Mesenchymal stem cell (in vitro differentiated cells and primary cell): Measurements from ENCODE around the gene CLDN6.
A peak's percentile ranks its signal among the peaks of the same experiment; 100 is the strongest.

Source experiments
- DNase-seq: peaks from one replicate; pipeline ENCODE4 v3.0.0-alpha.2; 2013
- H2AFZ ChIP-seq: one replicate; pipeline ENCODE4 v1.6.1; 2013; ENCODE audit warnings: low read depth, mild to moderate bottlenecking, control low read depth, inconsistent platforms, low read length, moderate library complexity
- H2AK5ac ChIP-seq: 2 replicates; pipeline ENCODE4 v1.6.1; 2013; ENCODE audit warnings: low read length, moderate library complexity, mild to moderate bottlenecking, inconsistent platforms; ENCODE audit not compliant: severe bottlenecking
- H2BK120ac ChIP-seq: one replicate; pipeline ENCODE4 v1.6.1; 2013; ENCODE audit warnings: low read depth, mild to moderate bottlenecking, inconsistent platforms, low read length, moderate library complexity
- H2BK12ac ChIP-seq, 2 experiments: one replicate each; pipeline ENCODE4 v1.6.1; 2013; ENCODE audit warnings: inconsistent platforms in 2 of 2, low read length in 2 of 2, mild to moderate bottlenecking in 2 of 2, moderate library complexity in 2 of 2, control low read depth in 1 of 2
- H2BK15ac ChIP-seq: one replicate; pipeline ENCODE4 v1.6.1; 2013; ENCODE audit warnings: mild to moderate bottlenecking, low read depth, inconsistent platforms; ENCODE audit not compliant: poor library complexity, severe bottlenecking
- H2BK5ac ChIP-seq: 2 replicates; pipeline ENCODE4 v1.6.1; 2013; ENCODE audit warnings: low read depth, mild to moderate bottlenecking, low read length, control low read depth, inconsistent platforms; ENCODE audit not compliant: poor library complexity, severe bottlenecking
- H3K14ac ChIP-seq, 2 experiments: one replicate each; pipeline ENCODE4 v1.6.1; 2013; ENCODE audit warnings: inconsistent platforms in 2 of 2, low read length in 2 of 2, control low read depth in 1 of 2, mild to moderate bottlenecking in 1 of 2, moderate library complexity in 1 of 2
- H3K18ac ChIP-seq, 2 experiments: one replicate each; pipeline ENCODE4 v1.6.1; 2013; ENCODE audit warnings: inconsistent platforms in 2 of 2, low read length in 2 of 2, control low read depth in 1 of 2, low read depth in 1 of 2, mild to moderate bottlenecking in 1 of 2
- H3K23ac ChIP-seq, 2 experiments: one replicate each; pipeline ENCODE4 v1.6.1; 2013; ENCODE audit warnings: inconsistent platforms in 2 of 2, low read length in 2 of 2, mild to moderate bottlenecking in 2 of 2, moderate library complexity in 2 of 2, control low read depth in 1 of 2
- H3K27ac ChIP-seq: 2 replicates; pipeline ENCODE4 v1.5.1; 2013; ENCODE audit warnings: mild to moderate bottlenecking, moderate library complexity, low read length, control low read depth, inconsistent platforms; ENCODE audit not compliant: poor library complexity, severe bottlenecking
- H3K27me3 ChIP-seq, 2 experiments: 2 replicates each; pipeline versions ENCODE4 v1.6.1 to v1.7.0; 2013; ENCODE audit warnings: low read length in 2 of 2, mild to moderate bottlenecking in 2 of 2, moderate library complexity in 2 of 2, control low read depth in 1 of 2, inconsistent platforms in 1 of 2; ENCODE audit not compliant: control insufficient read depth in 1 of 2, insufficient read depth in 1 of 2
- H3K36me3 ChIP-seq, 2 experiments: 2 replicates each; pipeline versions ENCODE4 v1.6.1 to v1.7.0; 2013; ENCODE audit warnings: low read length in 2 of 2, control low read depth in 1 of 2, inconsistent platforms in 1 of 2, low read depth in 1 of 2, mild to moderate bottlenecking in 1 of 2; ENCODE audit not compliant: insufficient read depth in 2 of 2, control insufficient read depth in 1 of 2
- H3K4ac ChIP-seq, 2 experiments: one replicate each; pipeline ENCODE4 v1.6.1; 2013; ENCODE audit warnings: inconsistent platforms in 2 of 2, low read length in 2 of 2, mild to moderate bottlenecking in 2 of 2, moderate library complexity in 2 of 2, control low read depth in 1 of 2, low read depth in 1 of 2
- H3K4me1 ChIP-seq: 2 replicates; pipeline ENCODE4 v1.6.1; 2013; ENCODE audit warnings: low read depth, low read length, control low read depth; ENCODE audit not compliant: control insufficient read depth, insufficient read depth
- H3K4me2 ChIP-seq: 2 replicates; pipeline ENCODE4 v1.6.1; 2013; ENCODE audit warnings: low read length, mild to moderate bottlenecking, inconsistent platforms; ENCODE audit not compliant: poor library complexity, severe bottlenecking
- H3K4me3 ChIP-seq, 2 experiments: 2 replicates each; pipeline versions ENCODE4 v1.5.1 to v1.7.0; 2013; ENCODE audit warnings: low read length in 2 of 2, mild to moderate bottlenecking in 2 of 2, control low read depth in 1 of 2, low read depth in 1 of 2; ENCODE audit not compliant: insufficient read depth in 1 of 2
- H3K79me1 ChIP-seq: replicated peaks from 2 replicates; pipeline ENCODE4 v1.6.1; 2013; ENCODE audit warnings: mild to moderate bottlenecking, control low read depth, low read length, inconsistent platforms; ENCODE audit not compliant: poor library complexity, severe bottlenecking
- H3K9ac ChIP-seq: 2 replicates; pipeline ENCODE4 v1.7.0; 2013; ENCODE audit warnings: mild to moderate bottlenecking, low read length, moderate library complexity
- H3K9me3 ChIP-seq: 2 replicates; pipeline ENCODE4 v1.7.0; 2013; ENCODE audit warnings: mild to moderate bottlenecking, low read length; ENCODE audit not compliant: control insufficient read depth
- H4K8ac ChIP-seq: one replicate; pipeline ENCODE4 v1.6.1; 2013; ENCODE audit warnings: inconsistent platforms, mild to moderate bottlenecking, low read length, moderate library complexity
- H4K91ac ChIP-seq: one replicate; pipeline ENCODE4 v1.6.1; 2013; ENCODE audit warnings: mild to moderate bottlenecking, low read length, inconsistent platforms
- WGBS: methylation state at CpG from one replicate; pipeline ENCODE4 v1.1.7; 2013; ENCODE audit warnings: mixed read lengths; 5-methylcytosine and 5-hydroxymethylcytosine counted together

The CLDN6 gene

DNA sequence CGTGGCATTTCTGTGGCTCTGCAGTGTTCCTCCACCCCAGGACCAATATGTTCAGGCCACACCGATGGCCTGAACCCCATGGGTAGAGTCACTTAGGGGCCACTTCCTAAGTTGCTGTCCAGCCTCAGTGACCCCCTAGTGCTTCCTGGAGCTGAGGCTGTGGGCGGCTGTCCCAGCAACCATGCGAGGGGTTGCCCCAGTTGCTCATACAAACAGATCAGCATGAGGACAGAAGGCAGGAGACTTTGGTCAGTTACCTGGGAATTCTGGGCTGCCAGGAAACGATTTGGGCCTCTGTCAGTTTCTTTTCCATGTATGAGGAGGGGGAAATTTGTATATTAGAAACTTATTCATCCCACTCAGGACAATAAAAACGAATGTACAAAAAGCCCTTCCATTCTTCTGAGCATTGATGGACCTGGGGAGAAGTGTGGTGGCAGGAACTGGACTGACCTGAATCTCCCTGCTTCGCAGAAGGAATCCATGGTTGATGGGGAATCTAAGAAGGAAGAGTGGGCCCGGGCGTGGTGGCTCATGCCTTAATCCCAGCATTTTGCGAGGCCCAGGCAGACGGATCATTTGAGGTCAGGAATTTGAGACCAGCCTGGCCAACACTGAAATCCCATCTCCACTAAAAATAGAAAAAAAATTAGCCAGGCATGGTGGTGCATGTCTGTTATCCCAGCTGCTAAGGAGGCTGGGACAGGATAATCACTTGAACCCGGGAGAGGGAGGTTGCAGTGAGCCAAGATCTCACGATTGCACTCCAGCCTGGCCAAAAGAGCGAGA lies 42.5 kb upstream of the CLDN6 start:
- peaks cover 2% of the 10 kb centered on the region for H3K79me1 ChIP-seq
- no peak overlapping the region for H3K9ac ChIP-seq
- no peak overlapping the region for H3K27ac ChIP-seq
- no peak for DNase-seq
- H4K8ac ChIP-seq = no peak overlapping the region
- WGBS = 91% methylated on average over 10 of the region's 14 CpGs
- peak overlapping the region; percentile 74 for H2AK5ac ChIP-seq
- peak overlapping the region; percentile 60 for H2BK15ac ChIP-seq
- no peak overlapping the region for H2AFZ ChIP-seq
- peaks cover 0 to 9% of the 10 kb centered on the region in 2 experiments for H3K27me3 ChIP-seq
- peak overlapping the region in 1 of 2 experiments; percentile 85 for H2BK12ac ChIP-seq
- H3K14ac ChIP-seq = no peak overlapping the region
- H3K4me1 ChIP-seq = peaks cover 27% of the 10 kb centered on the region
- H3K4ac ChIP-seq = peak overlapping the region in 1 of 2 experiments; percentile 20
- H2BK5ac ChIP-seq = peak overlapping the region; percentile 14
- H4K91ac ChIP-seq = peak overlapping the region; percentile 65
- H2BK120ac ChIP-seq = no peak overlapping the region
- peaks cover 0 to 8% of the 10 kb centered on the region in 2 experiments for H3K36me3 ChIP-seq
- H3K18ac ChIP-seq = no peak overlapping the region
- H3K23ac ChIP-seq = no peak overlapping the region
- no peaks in the 10 kb centered on the region for H3K9me3 ChIP-seq
- H3K4me3 ChIP-seq = no peak overlapping the region
- H3K4me2 ChIP-seq = no peak overlapping the region

DNA sequence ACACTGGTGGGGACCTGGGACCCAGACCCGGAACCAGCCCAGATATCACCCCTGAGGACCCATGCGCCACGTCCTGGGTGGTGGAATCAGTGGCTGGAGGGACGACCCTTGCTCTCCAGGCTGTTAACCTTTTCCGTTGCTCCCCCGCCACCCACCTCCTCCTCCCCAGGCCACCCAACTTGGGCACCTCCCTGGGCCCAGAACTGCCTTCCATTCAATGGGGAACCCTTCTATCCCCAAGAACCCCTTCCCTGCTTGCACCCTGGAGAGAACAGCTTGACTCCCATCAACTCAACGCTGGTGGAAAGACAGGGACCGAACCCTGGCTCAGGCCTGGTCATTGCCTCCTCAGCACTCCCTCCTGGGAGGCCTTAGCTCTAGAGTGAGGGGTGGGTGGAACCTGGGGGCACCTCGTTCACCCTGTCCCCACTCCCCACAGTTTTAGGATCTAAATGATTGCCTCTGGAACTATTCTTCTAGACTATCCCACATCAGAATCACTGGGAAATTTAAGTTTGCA lies 41.8 kb upstream of the CLDN6 start:
- Histone ChIP-seq H3K27ac (no peak overlapping the region), H3K9ac (peak overlapping the region; percentile 88), H3K4me2 (peak overlapping the region; percentile 82), H2BK120ac (peak overlapping the region; percentile 88), H2BK15ac (peak overlapping the region; percentile 73), H4K8ac (peak overlapping the region; percentile 99), H3K14ac (peak overlapping the region in 1 of 2 experiments; percentile 82), H4K91ac (peak overlapping the region; percentile 98), H3K27me3 (peaks cover 0 to 5% of the 10 kb centered on the region in 2 experiments), H2BK5ac (peak overlapping the region; percentile 15), H2AFZ (peak overlapping the region; percentile 79), H3K4ac (peak overlapping the region; percentile 89 to 90), H3K79me1 (no peaks in the 10 kb centered on the region), H3K4me3 (peak overlapping the region; percentile 47 to 81), H2BK12ac (peak overlapping the region; percentile 59 to 85), H3K18ac (peak overlapping the region; percentile 83 to 96), H3K4me1 (peaks cover 20% of the 10 kb centered on the region), H3K36me3 (peaks cover 0 to 11% of the 10 kb centered on the region in 2 experiments), H3K9me3 (no peaks in the 10 kb centered on the region), H2AK5ac (peak overlapping the region; percentile 12), H3K23ac (no peak overlapping the region)
- whole genome bisulfite sequencing = 72% methylated on average over 9 of the region's 9 CpGs
- DNase-seq = no peak

DNA sequence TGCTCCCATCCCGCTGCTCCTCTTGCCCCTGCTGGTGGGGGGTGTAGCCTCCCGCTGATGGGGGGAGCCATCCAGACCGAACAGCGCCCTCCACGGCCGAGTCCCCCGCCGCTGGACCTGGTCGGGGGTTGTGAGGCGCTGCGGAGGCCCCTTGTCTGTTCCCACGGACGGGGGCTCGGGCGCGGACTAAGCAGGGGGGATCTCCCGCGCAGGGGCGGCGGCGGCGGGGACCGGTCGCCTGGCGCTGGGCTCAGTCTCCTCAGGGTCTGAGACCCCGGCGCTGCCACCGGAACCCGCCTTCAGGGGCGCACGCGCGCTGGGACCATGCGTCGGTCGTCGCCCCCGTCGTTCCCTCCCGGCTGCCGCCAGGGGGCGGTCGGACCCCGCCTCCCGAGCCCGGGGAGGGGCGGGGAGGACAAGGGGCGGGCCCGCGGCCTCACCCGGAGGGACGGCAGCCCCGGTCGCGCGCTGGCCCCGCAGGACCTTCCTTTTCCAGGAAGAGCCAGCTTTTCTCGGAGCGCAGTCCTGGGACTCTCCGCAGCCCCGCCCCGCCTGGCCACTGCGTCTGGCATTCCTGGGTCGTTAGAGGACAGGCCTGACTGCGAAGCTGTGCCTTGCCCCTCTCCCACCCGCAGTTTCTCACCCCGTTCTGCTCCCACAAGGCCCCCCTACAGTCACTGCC lies 41.2 kb upstream of the CLDN6 start:
- peak overlapping the region; percentile 75 to 81 for H3K4me3 ChIP-seq
- WGBS = under 1% methylated on average over 40 of the region's 67 CpGs
- no peak overlapping the region for H3K27ac ChIP-seq
- peak overlapping the region; percentile 99 for H4K8ac ChIP-seq
- peak overlapping the region; percentile 82 for H3K4me2 ChIP-seq
- peak overlapping the region; percentile 89 to 90 for H3K4ac ChIP-seq
- H3K14ac ChIP-seq = peak overlapping the region in 1 of 2 experiments; percentile 82
- H3K23ac ChIP-seq = no peak overlapping the region
- peak overlapping the region; percentile 83 to 96 for H3K18ac ChIP-seq
- peaks cover 0 to 5% of the 10 kb centered on the region in 2 experiments for H3K27me3 ChIP-seq
- peak overlapping the region; percentile 98 for H4K91ac ChIP-seq
- peak overlapping the region; percentile 15 for H2BK5ac ChIP-seq
- peaks cover 0 to 15% of the 10 kb centered on the region in 2 experiments for H3K36me3 ChIP-seq
- peak overlapping the region; percentile 98 for H2BK15ac ChIP-seq
- H3K79me1 ChIP-seq = no peaks in the 10 kb centered on the region
- H3K9me3 ChIP-seq = no peaks in the 10 kb centered on the region
- H3K4me1 ChIP-seq = peaks cover 17% of the 10 kb centered on the region
- peak; percentile 94 for DNase-seq
- H2AK5ac ChIP-seq = no peak overlapping the region
- peak overlapping the region; percentile 79 for H2AFZ ChIP-seq
- H3K9ac ChIP-seq = peak overlapping the region; percentile 88
- H2BK120ac ChIP-seq = peak overlapping the region; percentile 96
- peak overlapping the region; percentile 59 to 81 for H2BK12ac ChIP-seq
